SK-N-SH treated with all-trans-retinoic acid at 6 μM for 48 hours (cell line): ENCODE measurements around the gene PIMREG.

Source experiments
- ATAC-seq: fragments of 200-7000 bp; cut with Tn5 transposase; 3 replicates; pipeline ENCODE4 v1.9.1; 2020; ENCODE audit warnings: mild to moderate bottlenecking, moderate library complexity
- ARNTL ChIP-seq: fragments of 450-650 bp; formaldehyde crosslinking; IDR thresholded peaks from 2 replicates; pipeline ENCODE4 v1.5.0; 2020; ENCODE audit warnings: low read depth, mild to moderate bottlenecking, moderate library complexity, borderline replicate concordance
- BACH2 ChIP-seq: fragments of 250-450 bp; sonication (Bioruptor Pico); IDR thresholded peaks from 2 replicates; pipeline ENCODE4 v1.9.0; 2021; ENCODE audit warnings: mild to moderate bottlenecking, borderline replicate concordance
- CSDC2 ChIP-seq: fragments of 250-450 bp; sonication (Bioruptor Pico); IDR thresholded peaks from 2 replicates; pipeline ENCODE4 v1.5.0; 2020; ENCODE audit warnings: mild to moderate bottlenecking, moderate library complexity
- ESRRG ChIP-seq: fragments of 250-450 bp; sonication (Bioruptor Pico); IDR thresholded peaks from 2 replicates; pipeline ENCODE4 v1.6.1; 2021; ENCODE audit warnings: mild to moderate bottlenecking
- GLIS3 ChIP-seq: fragments of 250-450 bp; sonication (Bioruptor Pico); IDR thresholded peaks from 2 replicates; pipeline ENCODE4 v1.5.0; 2020; ENCODE audit warnings: mild to moderate bottlenecking, moderate library complexity
- ISL1 ChIP-seq: fragments of 250-450 bp; sonication (Bioruptor Pico); IDR thresholded peaks from 2 replicates; pipeline ENCODE4 v2.1.2; 2022; ENCODE audit warnings: mild to moderate bottlenecking, moderate library complexity
- OSR1 ChIP-seq: fragments of 250-450 bp; sonication (Bioruptor Pico); IDR thresholded peaks from 2 replicates; pipeline ENCODE4 v1.8.0; 2022; ENCODE audit warnings: moderate library complexity, mild to moderate bottlenecking, inconsistent platforms
- PPARA ChIP-seq: fragments of 250-450 bp; sonication (Bioruptor Pico); IDR thresholded peaks from 2 replicates; pipeline ENCODE4 v1.5.0; 2020; ENCODE audit warnings: mild to moderate bottlenecking, borderline replicate concordance
- RARB ChIP-seq: fragments of 250-450 bp; sonication (Bioruptor Pico); IDR thresholded peaks from 2 replicates; pipeline ENCODE4 v1.8.0; 2021; ENCODE audit warnings: mild to moderate bottlenecking, moderate library complexity
- SNAI2 ChIP-seq: fragments of 250-450 bp; sonication (Bioruptor Pico); IDR thresholded peaks from 2 replicates; pipeline ENCODE4 v1.5.0; 2020; ENCODE audit warnings: mild to moderate bottlenecking, moderate library complexity
- TCF4 ChIP-seq: fragments of 250-450 bp; sonication (Bioruptor Pico); IDR thresholded peaks from 2 replicates; pipeline ENCODE4 v1.8.0; 2021; ENCODE audit warnings: mild to moderate bottlenecking, moderate library complexity, borderline replicate concordance
- TOX ChIP-seq: fragments of 250-450 bp; sonication (Bioruptor Pico); IDR thresholded peaks from 2 replicates; pipeline ENCODE4 v1.8.0; 2021; ENCODE audit warnings: mild to moderate bottlenecking, moderate library complexity, borderline replicate concordance
- ZC3H10 ChIP-seq: fragments of 250-450 bp; sonication (Bioruptor Pico); IDR thresholded peaks from 2 replicates; pipeline ENCODE4 v1.5.1; 2021; ENCODE audit warnings: mild to moderate bottlenecking, moderate library complexity
- ZFP3 ChIP-seq: fragments of 250-450 bp; sonication (Bioruptor Pico); IDR thresholded peaks from 2 replicates; pipeline ENCODE4 v1.5.0; 2020; ENCODE audit warnings: mild to moderate bottlenecking, moderate library complexity
- ZFP30 ChIP-seq: fragments of 450-650 bp; formaldehyde crosslinking; IDR thresholded peaks from 2 replicates; pipeline ENCODE4 v1.5.0; 2022; ENCODE audit warnings: mild to moderate bottlenecking, moderate library complexity
- ZNF565 ChIP-seq: fragments of 450-650 bp; formaldehyde crosslinking; conservative IDR thresholded peaks from 2 replicates; pipeline ENCODE4 v1.5.0; 2020; ENCODE audit warnings: low read depth, mild to moderate bottlenecking, moderate library complexity
- ZNF70 ChIP-seq: fragments of 450-650 bp; formaldehyde crosslinking; IDR thresholded peaks from 2 replicates; pipeline ENCODE4 v1.5.0; 2020; ENCODE audit warnings: mild to moderate bottlenecking, moderate library complexity
- ZNF8 ChIP-seq: fragments of 450-650 bp; formaldehyde crosslinking; IDR thresholded peaks from 2 replicates; pipeline ENCODE4 v1.5.0; 2020; ENCODE audit warnings: mild to moderate bottlenecking, moderate library complexity
- TF ChIP-seq, protein P1 (sequence below): fragments of 250-450 bp; sonication (Bioruptor Pico); IDR thresholded peaks from 2 replicates; pipeline ENCODE4 v1.5.1; 2021; ENCODE audit warnings: mild to moderate bottlenecking, moderate library complexity
- TF ChIP-seq, protein P2 (sequence below): fragments of 250-450 bp; sonication (Bioruptor Pico); IDR thresholded peaks from 2 replicates; pipeline ENCODE4 v1.8.0; 2020; ENCODE audit warnings: mild to moderate bottlenecking, moderate library complexity, borderline replicate concordance
- TF ChIP-seq, protein P3 (sequence below): fragments of 250-450 bp; sonication (Bioruptor Pico); IDR thresholded peaks from 2 replicates; pipeline ENCODE4 v1.5.1; 2020; ENCODE audit warnings: low read depth, mild to moderate bottlenecking, moderate library complexity
- TF ChIP-seq, protein P4 (sequence below): fragments of 250-450 bp; sonication (Bioruptor Pico); IDR thresholded peaks from 2 replicates; pipeline ENCODE4 v1.5.0; 2020; ENCODE audit warnings: mild to moderate bottlenecking, moderate library complexity
- TF ChIP-seq, protein P5 (sequence below): fragments of 250-450 bp; sonication (Bioruptor Pico); IDR thresholded peaks from 2 replicates; pipeline ENCODE4 v1.8.0; 2021; ENCODE audit warnings: low read depth, mild to moderate bottlenecking, moderate library complexity, borderline replicate concordance

The PIMREG gene

DNA sequence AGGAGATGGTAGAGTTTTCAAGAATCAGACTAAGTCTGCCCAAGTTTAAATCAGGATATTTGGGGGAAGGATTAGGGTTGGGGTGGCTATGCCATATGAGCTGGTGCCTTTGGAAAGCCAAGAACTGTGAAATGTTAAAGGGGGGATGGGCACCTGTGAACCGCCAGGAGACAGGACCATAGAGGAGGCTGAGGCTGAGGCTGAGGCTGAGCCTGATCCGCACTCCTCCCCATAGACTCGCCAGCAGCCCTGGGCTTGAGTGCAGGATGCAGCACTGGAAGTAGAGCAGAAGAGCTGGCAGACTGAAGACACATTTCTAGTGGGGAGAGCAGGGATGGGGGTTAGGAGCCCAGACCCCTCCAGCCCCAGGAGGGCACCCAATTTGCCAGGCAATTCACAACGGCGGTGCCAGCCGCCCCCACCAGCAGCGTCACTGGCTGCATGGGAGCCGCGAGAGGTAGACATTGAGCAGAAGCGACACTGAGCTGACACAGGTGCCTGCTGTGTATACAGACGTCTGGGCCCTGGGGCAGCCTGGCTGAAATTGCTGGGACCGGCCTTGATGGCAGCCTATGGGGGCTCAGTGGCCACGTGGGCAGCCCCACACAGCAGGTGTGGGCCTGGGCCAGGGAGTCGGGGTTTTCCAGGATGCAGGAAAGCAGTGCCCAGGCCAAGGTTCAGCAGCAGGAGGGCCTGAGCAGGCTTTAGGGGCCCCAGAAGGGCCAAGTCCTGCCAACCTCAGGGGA lies 9.2 kb downstream of the PIMREG start:
- ATAC-seq = peak; percentile 15; the same call in 2 of the 3 replicates
- TF ChIP-seq PPARA (CRISPR knock-in tag) (no peak), ZNF70 (CRISPR knock-in tag) (no peak), ZC3H10 (no peak), RARB (CRISPR knock-in tag) (no peak), TOX (CRISPR knock-in tag) (no peak), SNAI2 (CRISPR knock-in tag) (no peak), ZFP3 (CRISPR knock-in tag) (no peak), TCF4 (CRISPR knock-in tag) (no peak), OSR1 (CRISPR knock-in tag) (no peak), ZNF565 (CRISPR knock-in tag) (no peak), ZNF8 (CRISPR knock-in tag) (no peak), ESRRG (CRISPR knock-in tag) (no peak), ARNTL (CRISPR knock-in tag) (no peak), CSDC2 (CRISPR knock-in tag) (no peak)
- TF ChIP-seq, protein P1, sequence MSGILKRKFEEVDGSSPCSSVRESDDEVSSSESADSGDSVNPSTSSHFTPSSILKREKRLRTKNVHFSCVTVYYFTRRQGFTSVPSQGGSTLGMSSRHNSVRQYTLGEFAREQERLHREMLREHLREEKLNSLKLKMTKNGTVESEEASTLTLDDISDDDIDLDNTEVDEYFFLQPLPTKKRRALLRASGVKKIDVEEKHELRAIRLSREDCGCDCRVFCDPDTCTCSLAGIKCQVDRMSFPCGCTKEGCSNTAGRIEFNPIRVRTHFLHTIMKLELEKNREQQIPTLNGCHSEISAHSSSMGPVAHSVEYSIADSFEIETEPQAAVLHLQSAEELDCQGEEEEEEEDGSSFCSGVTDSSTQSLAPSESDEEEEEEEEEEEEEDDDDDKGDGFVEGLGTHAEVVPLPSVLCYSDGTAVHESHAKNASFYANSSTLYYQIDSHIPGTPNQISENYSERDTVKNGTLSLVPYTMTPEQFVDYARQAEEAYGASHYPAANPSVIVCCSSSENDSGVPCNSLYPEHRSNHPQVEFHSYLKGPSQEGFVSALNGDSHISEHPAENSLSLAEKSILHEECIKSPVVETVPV (CRISPR knock-in tag) = no peak
- TF ChIP-seq, protein P2, sequence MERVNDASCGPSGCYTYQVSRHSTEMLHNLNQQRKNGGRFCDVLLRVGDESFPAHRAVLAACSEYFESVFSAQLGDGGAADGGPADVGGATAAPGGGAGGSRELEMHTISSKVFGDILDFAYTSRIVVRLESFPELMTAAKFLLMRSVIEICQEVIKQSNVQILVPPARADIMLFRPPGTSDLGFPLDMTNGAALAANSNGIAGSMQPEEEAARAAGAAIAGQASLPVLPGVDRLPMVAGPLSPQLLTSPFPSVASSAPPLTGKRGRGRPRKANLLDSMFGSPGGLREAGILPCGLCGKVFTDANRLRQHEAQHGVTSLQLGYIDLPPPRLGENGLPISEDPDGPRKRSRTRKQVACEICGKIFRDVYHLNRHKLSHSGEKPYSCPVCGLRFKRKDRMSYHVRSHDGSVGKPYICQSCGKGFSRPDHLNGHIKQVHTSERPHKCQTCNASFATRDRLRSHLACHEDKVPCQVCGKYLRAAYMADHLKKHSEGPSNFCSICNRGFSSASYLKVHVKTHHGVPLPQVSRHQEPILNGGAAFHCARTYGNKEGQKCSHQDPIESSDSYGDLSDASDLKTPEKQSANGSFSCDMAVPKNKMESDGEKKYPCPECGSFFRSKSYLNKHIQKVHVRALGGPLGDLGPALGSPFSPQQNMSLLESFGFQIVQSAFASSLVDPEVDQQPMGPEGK (CRISPR knock-in tag) = no peak

DNA sequence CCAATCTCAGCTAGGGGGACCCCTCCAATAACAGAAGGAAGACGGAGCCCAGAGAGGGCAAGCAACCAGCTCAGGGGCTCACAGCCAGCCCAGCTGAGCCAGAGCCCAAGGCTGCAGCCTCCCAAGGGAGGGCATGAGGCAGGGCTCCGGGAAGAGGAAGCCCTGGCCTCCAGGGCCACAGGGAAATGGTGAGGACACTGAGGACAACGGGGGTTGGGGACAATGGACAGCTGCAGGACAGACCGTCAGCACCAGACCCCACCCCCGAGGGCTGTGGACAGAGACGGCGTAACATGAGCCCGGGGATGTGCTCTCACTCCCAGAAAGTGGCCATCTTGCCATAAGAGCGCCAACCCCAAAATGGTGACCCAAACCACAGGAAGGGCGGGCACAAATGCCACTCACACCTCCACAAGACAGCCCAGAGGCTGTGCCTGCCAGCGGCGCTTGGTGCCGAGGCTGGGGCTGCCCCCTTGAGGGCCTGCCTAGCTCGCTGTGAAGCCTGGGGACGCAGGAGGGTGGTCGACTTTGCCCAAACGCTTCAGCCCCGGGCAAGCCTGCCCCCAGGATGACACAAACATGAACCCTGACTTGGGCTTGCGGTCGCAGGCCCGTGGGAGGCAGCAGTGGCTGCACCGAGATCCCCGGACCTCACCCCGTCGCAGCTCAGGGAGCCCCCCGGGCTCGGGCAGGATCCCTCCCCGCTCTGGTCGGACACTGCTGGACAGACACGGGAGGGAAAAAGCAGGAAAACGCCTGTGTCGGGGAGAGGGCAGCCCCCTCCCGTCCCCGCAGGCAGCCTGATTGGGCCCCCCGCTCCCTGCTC lies 10.5 kb downstream of the PIMREG start:
- ATAC-seq = no peak; the same call in 2 of the 3 replicates
- TF ChIP-seq SNAI2 (CRISPR knock-in tag) (no peak), ZC3H10 (no peak), ISL1 (CRISPR knock-in tag) (no peak), ZNF8 (CRISPR knock-in tag) (no peak), ZFP30 (CRISPR knock-in tag) (no peak), ZFP3 (CRISPR knock-in tag) (no peak), RARB (CRISPR knock-in tag) (no peak), GLIS3 (CRISPR knock-in tag) (no peak)
- TF ChIP-seq, protein P3, sequence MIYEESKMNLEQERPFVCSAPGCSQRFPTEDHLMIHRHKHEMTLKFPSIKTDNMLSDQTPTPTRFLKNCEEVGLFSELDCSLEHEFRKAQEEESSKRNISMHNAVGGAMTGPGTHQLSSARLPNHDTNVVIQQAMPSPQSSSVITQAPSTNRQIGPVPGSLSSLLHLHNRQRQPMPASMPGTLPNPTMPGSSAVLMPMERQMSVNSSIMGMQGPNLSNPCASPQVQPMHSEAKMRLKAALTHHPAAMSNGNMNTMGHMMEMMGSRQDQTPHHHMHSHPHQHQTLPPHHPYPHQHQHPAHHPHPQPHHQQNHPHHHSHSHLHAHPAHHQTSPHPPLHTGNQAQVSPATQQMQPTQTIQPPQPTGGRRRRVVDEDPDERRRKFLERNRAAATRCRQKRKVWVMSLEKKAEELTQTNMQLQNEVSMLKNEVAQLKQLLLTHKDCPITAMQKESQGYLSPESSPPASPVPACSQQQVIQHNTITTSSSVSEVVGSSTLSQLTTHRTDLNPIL = no peak
- TF ChIP-seq, protein P4, sequence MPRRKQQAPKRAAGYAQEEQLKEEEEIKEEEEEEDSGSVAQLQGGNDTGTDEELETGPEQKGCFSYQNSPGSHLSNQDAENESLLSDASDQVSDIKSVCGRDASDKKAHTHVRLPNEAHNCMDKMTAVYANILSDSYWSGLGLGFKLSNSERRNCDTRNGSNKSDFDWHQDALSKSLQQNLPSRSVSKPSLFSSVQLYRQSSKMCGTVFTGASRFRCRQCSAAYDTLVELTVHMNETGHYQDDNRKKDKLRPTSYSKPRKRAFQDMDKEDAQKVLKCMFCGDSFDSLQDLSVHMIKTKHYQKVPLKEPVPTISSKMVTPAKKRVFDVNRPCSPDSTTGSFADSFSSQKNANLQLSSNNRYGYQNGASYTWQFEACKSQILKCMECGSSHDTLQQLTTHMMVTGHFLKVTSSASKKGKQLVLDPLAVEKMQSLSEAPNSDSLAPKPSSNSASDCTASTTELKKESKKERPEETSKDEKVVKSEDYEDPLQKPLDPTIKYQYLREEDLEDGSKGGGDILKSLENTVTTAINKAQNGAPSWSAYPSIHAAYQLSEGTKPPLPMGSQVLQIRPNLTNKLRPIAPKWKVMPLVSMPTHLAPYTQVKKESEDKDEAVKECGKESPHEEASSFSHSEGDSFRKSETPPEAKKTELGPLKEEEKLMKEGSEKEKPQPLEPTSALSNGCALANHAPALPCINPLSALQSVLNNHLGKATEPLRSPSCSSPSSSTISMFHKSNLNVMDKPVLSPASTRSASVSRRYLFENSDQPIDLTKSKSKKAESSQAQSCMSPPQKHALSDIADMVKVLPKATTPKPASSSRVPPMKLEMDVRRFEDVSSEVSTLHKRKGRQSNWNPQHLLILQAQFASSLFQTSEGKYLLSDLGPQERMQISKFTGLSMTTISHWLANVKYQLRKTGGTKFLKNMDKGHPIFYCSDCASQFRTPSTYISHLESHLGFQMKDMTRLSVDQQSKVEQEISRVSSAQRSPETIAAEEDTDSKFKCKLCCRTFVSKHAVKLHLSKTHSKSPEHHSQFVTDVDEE = no peak

DNA sequence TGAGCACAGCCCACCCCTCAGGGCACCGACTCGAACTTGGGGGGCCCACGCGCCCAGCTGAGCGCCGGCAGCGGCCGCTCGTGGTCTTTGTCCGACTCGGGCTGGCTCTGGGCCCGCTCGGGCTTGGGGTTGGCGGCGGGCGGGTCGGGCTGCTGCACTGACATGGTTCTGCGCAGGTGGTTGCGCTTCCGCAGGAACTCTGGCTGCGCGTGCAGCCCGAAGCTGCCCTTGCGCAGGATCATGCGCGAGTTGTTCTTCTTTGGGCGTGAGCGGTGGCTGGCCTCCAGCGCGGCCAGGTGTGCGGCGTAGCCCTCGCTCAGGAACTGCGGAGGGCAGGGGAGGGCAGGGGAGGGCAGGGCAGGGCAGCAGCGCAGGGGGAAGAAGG lies 11.1 kb downstream of the PIMREG start:
- no peak; the same call in 2 of the 3 replicates for ATAC-seq
- TF ChIP-seq ZC3H10 (no peak), ZFP30 (CRISPR knock-in tag) (no peak), TOX (CRISPR knock-in tag) (no peak), ISL1 (CRISPR knock-in tag) (no peak), BACH2 (CRISPR knock-in tag) (no peak), CSDC2 (CRISPR knock-in tag) (no peak), ZFP3 (CRISPR knock-in tag) (no peak), SNAI2 (CRISPR knock-in tag) (no peak), ESRRG (CRISPR knock-in tag) (no peak)
- TF ChIP-seq, protein P1 (CRISPR knock-in tag) = no peak
- TF ChIP-seq, protein P2 (CRISPR knock-in tag) = no peak
- TF ChIP-seq, protein P5, sequence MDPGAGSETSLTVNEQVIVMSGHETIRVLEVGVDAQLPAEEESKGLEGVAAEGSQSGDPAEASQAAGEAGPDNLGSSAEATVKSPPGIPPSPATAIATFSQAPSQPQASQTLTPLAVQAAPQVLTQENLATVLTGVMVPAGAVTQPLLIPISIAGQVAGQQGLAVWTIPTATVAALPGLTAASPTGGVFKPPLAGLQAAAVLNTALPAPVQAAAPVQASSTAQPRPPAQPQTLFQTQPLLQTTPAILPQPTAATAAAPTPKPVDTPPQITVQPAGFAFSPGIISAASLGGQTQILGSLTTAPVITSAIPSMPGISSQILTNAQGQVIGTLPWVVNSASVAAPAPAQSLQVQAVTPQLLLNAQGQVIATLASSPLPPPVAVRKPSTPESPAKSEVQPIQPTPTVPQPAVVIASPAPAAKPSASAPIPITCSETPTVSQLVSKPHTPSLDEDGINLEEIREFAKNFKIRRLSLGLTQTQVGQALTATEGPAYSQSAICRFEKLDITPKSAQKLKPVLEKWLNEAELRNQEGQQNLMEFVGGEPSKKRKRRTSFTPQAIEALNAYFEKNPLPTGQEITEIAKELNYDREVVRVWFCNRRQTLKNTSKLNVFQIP (CRISPR knock-in tag) = no peak
